Thyroid gland (tissue), 4 donors: ENCODE data around the gene FLCN. TPM values are rescaled to one million over a fixed set of nuclear protein-coding genes. Genes with fewer than 3 reads are reported as not detected.

ENCODE experiments used
- DNase-seq, 2 donors: peaks; one replicate each; pipeline ENCODE4 v3.0.0-alpha.2; 2019
- H3K27ac ChIP-seq, 3 donors: fragments of 200-600 bp; sonication (generic); 1 replicate in 2 of 3; 2 replicates in 1 of 3; pipeline ENCODE4 v1.5.1; 2016 to 2019; ENCODE audit warnings: mild to moderate bottlenecking in 1 of 3, moderate library complexity in 1 of 3
- H3K27me3 ChIP-seq: fragments of 200-600 bp; sonication (generic); one replicate; pipeline ENCODE4 v1.5.1; 2019
- H3K36me3 ChIP-seq, 2 donors: fragments of 200-600 bp; sonication (generic); one replicate each; pipeline ENCODE4 v1.5.1; 2016 to 2019
- H3K4me1 ChIP-seq, 2 donors: fragments of 200-600 bp; sonication (generic); one replicate each; pipeline ENCODE4 v1.5.1; 2017 to 2019
- H3K4me3 ChIP-seq, 3 donors: fragments of 200-600 bp; sonication (generic); replicated peaks in 1 of 3; 1 replicate in 2 of 3; 2 replicates in 1 of 3; pipeline ENCODE4 v1.5.1; 2016; ENCODE audit warnings: mild to moderate bottlenecking in 1 of 3
- H3K9me3 ChIP-seq: fragments of 200-600 bp; sonication (generic); one replicate; pipeline ENCODE4 v1.5.1; 2017
- POLR2A ChIP-seq, 2 donors: fragments of 450-650 bp; IDR thresholded peaks; one replicate each; pipeline ENCODE4 v1.6.1; 2017; ENCODE audit warnings: antibody characterized with exemption in 2 of 2, mild to moderate bottlenecking in 2 of 2, moderate library complexity in 1 of 2
- WGBS, 2 donors: methylation state at CpG; one replicate each; pipeline ENCODE4 v1.1.5; 2017; 5-methylcytosine and 5-hydroxymethylcytosine counted together
- intact Hi-C: fragments of 100-400 bp; cut with DNase I; formaldehyde crosslinking; loops from one replicate; pipeline ENCODE4 v1.15.1; 2023
- total RNA-seq, 4 donors: library from RNA; depleted of rRNA; stranded (reverse); fragments of >200 nt; gene quantifications; one replicate each; pipeline ENCODE4 v1.2.3, GENCODE V29; 2016
- TF ChIP-seq, protein P1 (sequence below), 6 experiments: fragments of 200-600 bp in 3 of 6; fragments of 450-650 bp in 3 of 6; sonication (generic) in 3 of 6; IDR thresholded peaks; one replicate each; pipeline ENCODE4 v1.5.1; 2016 to 2019; ENCODE audit warnings: antibody characterized with exemption in 6 of 6, mild to moderate bottlenecking in 2 of 6, inconsistent platforms in 1 of 6, moderate library complexity in 1 of 6

Gene FLCN
- total RNA-seq, 4 donors from 2014 or later = 61.5 to 79.7 (median 68.2) TPM

DNA sequence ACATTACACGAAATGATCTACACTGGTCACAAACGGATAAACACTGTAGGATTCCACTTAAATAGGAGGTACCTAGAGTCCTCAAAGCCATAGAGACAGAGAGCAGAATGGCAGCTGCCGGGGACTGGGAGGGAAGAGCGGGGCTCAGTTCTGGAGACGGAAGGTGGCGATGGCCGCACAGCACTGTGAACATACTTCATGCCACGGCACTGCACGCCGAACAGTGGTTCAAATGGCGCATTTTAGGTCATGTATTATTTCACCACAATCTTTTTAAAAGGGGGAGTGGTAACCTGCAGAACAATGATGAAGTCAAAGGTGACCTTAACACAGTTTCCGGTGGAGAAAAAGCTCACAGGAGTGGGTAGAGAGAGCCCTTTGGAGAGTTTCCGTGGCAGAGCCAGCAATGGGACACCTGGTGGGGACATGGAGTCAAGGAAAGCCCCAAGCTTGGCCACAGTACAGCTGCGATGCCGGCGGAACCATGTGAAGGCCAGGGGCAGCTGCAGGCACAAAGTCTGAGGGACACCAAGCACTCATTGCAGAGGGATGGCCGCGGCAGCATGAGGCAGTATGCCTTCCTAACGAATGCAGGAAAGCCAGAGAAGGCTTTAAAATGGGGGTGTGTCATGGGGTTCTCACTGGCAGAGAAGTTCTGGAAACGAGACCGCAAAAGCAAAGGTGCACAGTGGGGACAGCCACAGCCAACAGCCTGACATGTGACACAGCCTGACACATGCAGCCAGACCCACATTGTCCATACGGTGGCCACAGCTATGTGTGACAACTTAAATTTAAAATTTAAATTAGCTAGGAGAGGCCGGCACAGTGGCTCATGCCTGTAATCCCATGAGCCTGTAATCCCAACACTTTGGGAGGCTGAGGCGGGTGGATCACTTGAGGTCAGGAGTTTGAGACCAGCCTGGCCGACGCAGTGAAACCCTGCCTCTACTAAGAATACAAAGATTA lies 7.3 kb downstream of the FLCN start:
- DNase-seq = no peak
- Histone ChIP-seq H3K36me3 (peaks cover 72 to 77% of the 10 kb centered on the region in 2 donors), H3K9me3 (no peaks in the 10 kb centered on the region), H3K4me1 (peaks cover 0 to 11% of the 10 kb centered on the region in 2 donors), H3K27ac (no peak overlapping the region), H3K27me3 (no peaks in the 10 kb centered on the region), H3K4me3 (no peak overlapping the region)
- intact Hi-C loops = no loop called here
- WGBS, 2 donors = 84 to 87% methylated on average over 26 of the region's 26 CpGs
- no peak for TF ChIP-seq POLR2A (IDR thresholded peaks at IDR 0.05)
- TF ChIP-seq, protein P1, sequence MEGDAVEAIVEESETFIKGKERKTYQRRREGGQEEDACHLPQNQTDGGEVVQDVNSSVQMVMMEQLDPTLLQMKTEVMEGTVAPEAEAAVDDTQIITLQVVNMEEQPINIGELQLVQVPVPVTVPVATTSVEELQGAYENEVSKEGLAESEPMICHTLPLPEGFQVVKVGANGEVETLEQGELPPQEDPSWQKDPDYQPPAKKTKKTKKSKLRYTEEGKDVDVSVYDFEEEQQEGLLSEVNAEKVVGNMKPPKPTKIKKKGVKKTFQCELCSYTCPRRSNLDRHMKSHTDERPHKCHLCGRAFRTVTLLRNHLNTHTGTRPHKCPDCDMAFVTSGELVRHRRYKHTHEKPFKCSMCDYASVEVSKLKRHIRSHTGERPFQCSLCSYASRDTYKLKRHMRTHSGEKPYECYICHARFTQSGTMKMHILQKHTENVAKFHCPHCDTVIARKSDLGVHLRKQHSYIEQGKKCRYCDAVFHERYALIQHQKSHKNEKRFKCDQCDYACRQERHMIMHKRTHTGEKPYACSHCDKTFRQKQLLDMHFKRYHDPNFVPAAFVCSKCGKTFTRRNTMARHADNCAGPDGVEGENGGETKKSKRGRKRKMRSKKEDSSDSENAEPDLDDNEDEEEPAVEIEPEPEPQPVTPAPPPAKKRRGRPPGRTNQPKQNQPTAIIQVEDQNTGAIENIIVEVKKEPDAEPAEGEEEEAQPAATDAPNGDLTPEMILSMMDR (IDR thresholded peaks at IDR 0.05) = no peak

DNA sequence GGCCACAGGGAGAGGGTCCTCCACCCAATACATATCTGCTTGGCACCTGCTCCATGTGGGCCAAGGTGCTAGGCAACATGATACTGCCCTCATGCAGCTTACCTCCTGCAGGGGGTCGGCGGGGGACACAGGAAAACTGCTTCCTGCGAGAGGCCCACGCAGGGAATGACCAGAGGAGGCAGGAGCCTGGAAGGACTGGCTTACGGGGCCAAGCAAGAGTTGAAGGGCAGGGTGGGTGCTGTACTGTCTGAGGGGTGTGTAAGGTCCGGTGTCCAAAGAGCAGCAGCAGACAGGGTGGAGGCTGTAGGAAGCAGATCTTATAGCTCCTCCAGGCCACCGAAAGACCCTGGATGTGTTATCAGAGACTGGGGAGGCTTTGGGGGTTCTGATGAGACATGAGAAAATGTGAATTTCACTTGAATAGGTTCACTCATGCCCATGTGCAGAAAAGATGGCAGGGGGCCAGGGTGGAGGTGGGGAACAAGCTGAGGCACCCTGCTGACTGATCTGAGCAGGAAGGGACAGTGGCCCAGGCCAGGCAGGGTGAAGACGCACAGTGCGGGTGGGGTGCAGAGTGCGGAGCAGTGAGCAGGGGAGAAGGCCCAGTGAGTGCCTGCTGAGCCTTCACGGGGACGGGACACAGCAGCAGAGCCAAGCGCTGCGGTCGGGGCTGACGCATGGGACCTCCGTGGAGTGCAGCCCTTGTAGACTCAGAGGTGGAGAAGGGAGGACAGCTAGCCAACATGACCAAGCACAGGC lies 8.3 kb downstream of the FLCN start:
- no peak overlapping the region for H3K4me3 ChIP-seq
- TF ChIP-seq POLR2A (IDR thresholded peaks at IDR 0.05) = no peak
- TF ChIP-seq, protein P1 (IDR thresholded peaks at IDR 0.05) = no peak
- H3K27ac ChIP-seq = no peak overlapping the region
- peaks cover 0 to under 1% of the 10 kb centered on the region in 2 donors for H3K4me1 ChIP-seq
- H3K9me3 ChIP-seq = no peaks in the 10 kb centered on the region
- peak; percentile 40 to 49 for DNase-seq
- intact Hi-C loops = no loop called here
- no peaks in the 10 kb centered on the region for H3K27me3 ChIP-seq
- 78 to 88% methylated on average over 17 of the region's 17 CpGs for WGBS, 2 donors
- H3K36me3 ChIP-seq = peaks cover 81 to 87% of the 10 kb centered on the region in 2 donors

DNA sequence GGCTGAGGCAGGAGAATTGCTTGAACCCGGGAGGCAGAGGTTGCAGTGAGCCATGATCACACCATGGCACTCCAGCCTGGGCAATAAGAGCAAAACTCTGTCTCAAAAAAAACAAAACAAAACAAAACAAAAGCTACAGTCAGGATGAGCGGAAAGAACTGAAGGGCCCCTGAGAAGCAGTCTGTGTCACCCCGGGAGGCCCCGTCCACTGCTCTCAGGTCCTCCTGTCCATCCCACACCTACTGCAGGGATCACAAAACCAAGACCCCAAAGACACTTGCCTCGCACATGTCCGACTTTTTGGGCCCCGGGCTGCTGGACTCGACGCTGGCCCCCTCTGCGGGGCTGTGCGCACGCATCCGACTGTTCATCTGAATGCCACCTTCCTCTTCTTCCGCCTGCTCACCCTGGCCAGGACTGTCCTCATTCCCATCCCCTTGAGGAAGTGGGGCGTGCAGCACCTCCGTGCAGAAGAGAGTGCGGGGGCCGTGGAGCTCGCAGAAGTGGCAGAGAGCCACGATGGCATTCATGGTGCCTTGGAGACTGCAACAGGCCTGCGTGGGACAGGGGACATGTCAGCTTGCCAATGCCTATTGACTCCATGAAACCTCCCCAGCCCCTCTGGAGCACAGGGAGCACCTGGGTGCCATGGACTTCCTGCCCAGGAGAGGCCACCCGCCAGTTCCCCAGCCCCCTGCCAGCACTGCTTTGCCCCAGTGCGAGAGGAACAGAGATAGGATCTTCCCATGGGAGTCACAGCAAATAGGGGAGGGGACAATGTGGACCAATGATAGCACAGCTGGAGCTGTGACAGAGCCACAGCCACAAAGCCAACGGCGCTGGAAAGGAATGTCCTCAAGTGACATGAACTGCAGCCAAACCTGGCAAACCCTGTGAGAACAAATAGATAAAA lies 9.1 kb downstream of the FLCN start:
- WGBS, 2 donors = 81 to 83% methylated on average over 22 to 24 of the region's 25 CpGs
- DNase-seq = peak in 1 of 2 donors; percentile 39
- H3K4me3 ChIP-seq = no peak overlapping the region
- no peak for TF ChIP-seq POLR2A (IDR thresholded peaks at IDR 0.05)
- TF ChIP-seq, protein P1 (IDR thresholded peaks at IDR 0.05) = no peak
- no peaks in the 10 kb centered on the region for H3K4me1 ChIP-seq
- H3K27ac ChIP-seq = no peak overlapping the region
- peaks cover 88 to 93% of the 10 kb centered on the region in 2 donors for H3K36me3 ChIP-seq
- intact Hi-C loops = no loop called here
- no peaks in the 10 kb centered on the region for H3K27me3 ChIP-seq
- no peaks in the 10 kb centered on the region for H3K9me3 ChIP-seq

DNA sequence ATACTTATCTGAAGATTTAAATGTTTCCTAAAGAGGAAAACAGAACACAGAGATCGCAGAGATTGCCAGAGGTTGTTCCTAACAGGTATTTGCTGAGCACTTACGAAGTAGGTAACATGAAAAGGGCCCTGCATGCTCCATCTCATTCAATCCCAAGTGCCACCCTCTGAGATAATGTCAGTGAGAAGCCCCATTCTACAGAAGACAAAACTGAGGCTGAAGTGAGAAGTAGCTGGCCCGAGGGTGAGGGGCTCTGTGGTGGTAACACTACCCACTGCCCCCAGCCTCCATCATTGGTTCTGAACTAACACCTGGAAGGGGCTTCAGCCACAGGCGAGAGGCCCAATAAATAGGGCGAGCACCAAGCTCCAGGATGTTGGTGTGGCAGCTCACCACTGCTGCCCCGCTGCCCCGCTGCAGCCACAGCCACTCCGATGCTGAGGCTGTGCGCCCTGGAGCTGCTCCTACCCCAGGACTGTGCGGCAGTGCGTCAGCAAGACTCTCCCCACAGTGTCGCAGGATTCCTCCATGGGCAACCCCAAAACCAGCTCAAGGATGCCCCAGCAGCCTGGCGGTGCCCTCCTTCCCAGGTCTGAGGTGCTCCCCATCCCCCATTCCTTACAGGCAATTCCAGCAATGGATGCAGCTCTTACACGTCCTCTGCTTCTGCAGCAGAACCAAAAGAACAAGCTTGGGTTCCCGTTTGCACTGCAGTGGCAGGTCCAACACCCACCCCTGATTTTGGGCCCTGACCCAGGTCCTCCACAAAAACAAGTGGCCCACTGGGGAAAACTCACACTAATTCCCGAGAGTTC lies 10.3 kb downstream of the FLCN start:
- Histone ChIP-seq H3K4me1 (no peaks in the 10 kb centered on the region), H3K36me3 (peaks cover 90 to 93% of the 10 kb centered on the region in 2 donors), H3K4me3 (no peak overlapping the region), H3K27ac (no peak overlapping the region), H3K27me3 (no peaks in the 10 kb centered on the region), H3K9me3 (no peaks in the 10 kb centered on the region)
- intact Hi-C loops = no loop called here
- no peak for TF ChIP-seq POLR2A (IDR thresholded peaks at IDR 0.05)
- TF ChIP-seq, protein P1 (IDR thresholded peaks at IDR 0.05) = no peak
- WGBS, 2 donors = 92 to 93% methylated on average over 5 to 16 of the region's 16 CpGs
- no peak for DNase-seq
